NCI-H2029 (cell line): ENCODE measurements around the gene KCNQ1OT1.

Experiments
- DNase-seq: peaks from one replicate; lab custom pipeline; 2025; lab: John Stamatoyannopoulos, UW

Gene KCNQ1OT1

GRCh38 chr11:2594267-2594666 lies 105.5 kb downstream of the KCNQ1OT1 start:
- no peak for DNase-seq

GRCh38 chr11:2593393-2593950 lies 106.3 kb downstream of the KCNQ1OT1 start:
- DNase-seq, result no peak

- DNase-seq, result no peak
These were observed 107.0 kb downstream of the KCNQ1OT1 start for GRCh38 chr11:2592559-2593392.

GRCh38 chr11:2591805-2592204 lies 108.0 kb downstream of the KCNQ1OT1 start:
- no peak for DNase-seq

GRCh38 chr11:2590965-2591754 lies 108.6 kb downstream of the KCNQ1OT1 start:
- DNase-seq, result no peak

- DNase-seq, result no peak
These were observed 109.4 kb downstream of the KCNQ1OT1 start for GRCh38 chr11:2590131-2590964.

- no peak for DNase-seq
These were observed 110.3 kb downstream of the KCNQ1OT1 start for GRCh38 chr11:2589538-2589934.

GRCh38 chr11:2588809-2589537 lies 110.8 kb downstream of the KCNQ1OT1 start:
- DNase-seq, result no peak

- DNase-seq, result no peak
These were observed 111.6 kb downstream of the KCNQ1OT1 start for GRCh38 chr11:2587976-2588748.

- DNase-seq, result no peak
These were observed 112.5 kb downstream of the KCNQ1OT1 start for GRCh38 chr11:2587132-2587930.

GRCh38 chr11:2586793-2587131 lies 113.0 kb downstream of the KCNQ1OT1 start:
- DNase-seq, result no peak

- no peak for DNase-seq
These were observed 113.6 kb downstream of the KCNQ1OT1 start for GRCh38 chr11:2586087-2586792.

GRCh38 chr11:2585566-2586086 lies 114.2 kb downstream of the KCNQ1OT1 start:
- no peak for DNase-seq

- no peak for DNase-seq
These were observed 114.8 kb downstream of the KCNQ1OT1 start for GRCh38 chr11:2584812-2585565.

- no peak for DNase-seq
These were observed 115.4 kb downstream of the KCNQ1OT1 start for GRCh38 chr11:2584434-2584811.

GRCh38 chr11:2583605-2583958 lies 116.2 kb downstream of the KCNQ1OT1 start:
- DNase-seq, result no peak

GRCh38 chr11:2582946-2583604 lies 116.7 kb downstream of the KCNQ1OT1 start:
- no peak for DNase-seq
